Globus pallidus (tissue), 1 donor: ENCODE measurements around the gene ARPC2.
A peak's percentile ranks its signal among the peaks of the same experiment; 100 is the strongest.

Experiments
- DNase-seq: peaks from one replicate; pipeline ENCODE4 v3.0.0-alpha.2; 2015; ENCODE audit warnings: low spot score

Gene ARPC2

DNA sequence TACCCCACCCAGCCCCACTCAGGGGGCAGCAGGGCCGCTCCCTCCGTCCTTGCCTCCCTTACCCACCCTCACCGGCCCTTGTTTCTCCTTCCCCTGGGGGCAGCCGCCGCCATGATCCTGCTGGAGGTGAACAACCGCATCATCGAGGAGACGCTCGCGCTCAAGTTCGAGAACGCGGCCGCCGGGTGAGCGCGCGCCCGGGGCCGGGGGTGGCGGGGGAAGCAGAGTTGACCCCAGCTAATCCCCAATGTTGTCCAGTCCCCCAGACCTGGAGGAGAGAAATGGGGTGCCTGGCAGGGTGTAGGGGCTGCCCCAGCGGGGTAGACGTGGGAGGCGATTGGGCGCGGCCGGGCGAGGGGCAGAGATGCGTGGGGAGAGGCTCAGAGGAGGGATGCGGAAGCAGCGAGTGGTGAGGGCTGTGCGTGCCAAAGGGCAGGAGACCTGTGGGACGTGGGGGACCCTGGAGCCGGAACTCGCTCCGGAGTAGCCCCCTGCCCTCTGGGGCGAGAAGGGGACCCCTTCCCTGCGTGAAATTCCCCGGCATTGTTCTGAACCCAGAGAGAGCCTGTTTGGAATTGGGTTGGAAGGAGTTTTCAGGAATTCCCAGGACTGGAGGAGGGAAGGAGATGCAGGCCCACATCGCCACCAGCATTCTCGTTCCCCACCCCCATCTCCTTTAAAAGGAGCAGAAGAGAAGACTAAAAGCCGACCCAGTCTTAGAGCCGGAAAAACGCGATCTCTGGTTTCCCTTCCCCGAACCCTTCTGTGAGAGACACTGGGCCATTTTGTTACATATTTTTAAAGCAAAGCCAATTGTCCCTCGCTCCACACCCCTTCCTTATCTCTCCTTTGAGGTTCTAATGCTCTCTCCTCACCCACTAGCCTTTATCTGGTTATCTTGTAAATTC, 625 bp downstream of the ARPC2 start:
- DNase-seq: no peak

DNA sequence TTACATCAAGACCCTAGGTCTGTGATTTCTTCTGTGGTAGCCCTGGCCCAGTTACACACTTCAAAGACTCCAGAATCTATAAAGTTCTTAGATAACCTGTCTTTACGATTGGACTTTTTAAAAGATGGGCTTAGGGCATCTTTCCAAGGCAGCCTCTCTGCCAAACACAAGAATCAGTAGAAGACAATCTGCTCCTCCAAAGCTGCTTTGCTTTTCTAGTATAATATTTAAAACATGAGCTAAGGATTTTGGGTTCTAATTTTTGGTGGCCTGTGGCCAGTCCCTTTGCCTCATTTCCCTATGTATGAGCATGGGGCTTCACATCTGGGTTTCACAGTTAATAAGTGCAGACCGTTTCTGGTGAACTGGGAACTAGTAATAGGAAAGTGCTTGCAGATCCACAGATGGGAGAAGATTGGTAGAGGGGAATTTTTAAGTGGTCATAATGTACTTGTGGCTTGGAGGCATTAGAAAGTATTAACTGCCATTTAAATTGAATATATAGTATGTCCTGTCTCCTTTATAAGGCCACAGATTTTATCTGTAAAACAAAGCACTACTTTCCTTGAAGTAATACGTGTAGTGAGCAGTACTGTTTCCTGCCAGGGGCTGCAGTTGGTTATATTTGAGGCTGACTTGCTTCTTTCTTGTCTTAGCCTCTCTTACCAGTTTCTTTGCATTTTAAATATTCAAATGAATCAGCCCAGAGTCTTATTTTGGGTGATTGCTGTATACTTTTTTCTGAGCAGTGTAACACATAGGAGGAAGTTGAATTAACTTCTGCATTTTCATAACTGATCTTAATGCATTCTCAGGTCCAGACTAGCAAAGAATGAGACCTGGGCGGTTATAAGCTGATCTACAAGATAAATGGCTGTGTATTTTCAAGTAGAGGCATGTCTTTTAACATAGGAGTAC, 1.5 kb downstream of the ARPC2 start:
- no peak for DNase-seq

DNA sequence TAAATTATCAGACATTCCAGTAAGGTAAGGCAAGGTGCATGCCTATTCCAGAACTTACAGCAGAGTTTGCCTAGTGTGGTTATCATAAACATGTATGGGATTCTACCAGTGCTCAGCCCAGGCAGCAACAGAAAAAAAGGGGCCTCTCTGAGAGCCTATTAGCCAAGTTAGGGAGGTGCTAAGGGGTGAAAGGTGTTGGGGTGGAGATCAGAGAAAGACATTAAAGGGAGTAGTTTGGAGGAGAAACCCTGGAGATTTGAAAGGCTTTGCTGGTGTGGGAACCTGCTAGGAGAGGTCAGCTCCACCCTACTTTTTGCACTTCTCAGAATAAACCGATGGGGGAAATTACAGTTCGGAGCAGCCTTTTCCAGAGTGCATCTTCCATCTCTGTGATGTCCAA, 2.9 kb downstream of the ARPC2 start:
- DNase-seq: no peak

DNA sequence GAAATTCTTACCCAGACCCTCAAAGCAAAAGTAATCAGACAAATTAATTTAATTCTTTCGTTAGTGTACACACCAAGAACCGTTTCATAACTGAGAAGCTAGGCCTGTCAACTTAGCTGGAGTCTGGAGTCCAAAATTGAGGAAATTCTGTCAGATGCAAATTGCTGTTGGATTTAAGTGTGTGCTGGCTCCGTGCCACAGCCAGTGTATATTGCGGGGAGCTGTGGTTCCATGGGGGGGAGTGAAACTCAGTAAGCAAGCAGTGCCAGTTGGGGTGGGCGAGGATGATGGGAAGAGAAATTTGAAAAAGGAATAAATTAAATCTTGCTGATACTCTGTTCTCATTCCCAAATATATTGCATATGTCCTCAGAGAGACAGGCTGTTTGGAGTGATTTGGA, 4.0 kb downstream of the ARPC2 start:
- no peak for DNase-seq

DNA sequence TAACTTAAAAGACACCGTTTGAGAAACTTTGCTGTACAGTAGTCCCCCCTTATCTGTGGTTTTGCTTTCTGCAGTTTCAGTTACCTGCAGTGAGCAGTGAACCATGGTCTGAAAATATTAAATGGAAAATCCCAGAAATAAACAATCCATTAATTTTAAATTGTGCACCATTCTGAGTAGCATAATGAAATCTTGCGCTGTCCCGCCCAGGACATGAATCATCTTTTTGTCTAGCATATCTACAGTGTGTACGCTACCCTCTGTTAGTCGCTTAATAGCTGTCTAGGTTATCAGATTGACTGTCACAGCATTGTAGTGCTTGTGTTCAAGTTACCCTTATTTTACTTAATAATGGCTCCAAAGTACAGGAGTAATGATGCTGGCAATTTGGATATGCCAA, 6.1 kb downstream of the ARPC2 start:
- DNase-seq: no peak

DNA sequence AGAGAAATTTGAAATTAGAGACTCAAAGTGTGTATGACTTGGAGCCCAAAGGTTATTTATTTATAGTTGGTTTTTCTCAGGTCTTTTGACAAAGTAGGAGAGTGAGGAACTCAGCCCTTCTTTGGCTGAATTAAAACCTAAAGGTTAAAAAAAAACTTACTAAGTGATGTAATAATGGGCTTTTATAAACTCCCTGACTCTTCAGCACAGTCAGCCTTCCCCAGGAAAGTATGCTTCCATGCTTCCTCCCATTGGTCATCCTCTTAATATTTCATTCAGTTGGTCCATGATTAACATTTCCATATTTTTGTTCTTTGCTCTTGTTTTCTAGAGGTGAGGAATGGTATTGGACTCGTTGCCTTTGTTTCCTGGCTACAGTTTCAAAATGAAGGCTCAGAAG, 7.2 kb downstream of the ARPC2 start:
- no peak for DNase-seq

DNA sequence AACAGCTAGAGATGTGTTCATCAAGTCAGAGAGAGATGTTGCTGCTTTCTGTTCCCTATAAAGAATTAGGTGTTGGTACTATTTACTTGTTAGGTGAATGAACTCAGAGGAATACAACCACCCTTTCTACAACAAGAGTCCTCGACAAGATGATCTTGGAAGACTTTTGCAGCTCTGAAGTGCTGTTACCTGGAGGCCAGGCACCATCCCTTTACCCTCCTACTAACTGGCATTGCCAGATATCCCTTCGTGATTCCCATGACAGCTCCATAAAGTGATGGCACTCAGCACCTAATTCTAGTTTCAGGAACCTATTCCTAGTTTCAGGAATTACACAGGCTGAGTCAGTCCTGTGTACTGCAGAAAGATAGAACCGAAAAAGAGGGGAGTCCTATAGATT, 9.9 kb downstream of the ARPC2 start:
- DNase-seq: no peak

DNA sequence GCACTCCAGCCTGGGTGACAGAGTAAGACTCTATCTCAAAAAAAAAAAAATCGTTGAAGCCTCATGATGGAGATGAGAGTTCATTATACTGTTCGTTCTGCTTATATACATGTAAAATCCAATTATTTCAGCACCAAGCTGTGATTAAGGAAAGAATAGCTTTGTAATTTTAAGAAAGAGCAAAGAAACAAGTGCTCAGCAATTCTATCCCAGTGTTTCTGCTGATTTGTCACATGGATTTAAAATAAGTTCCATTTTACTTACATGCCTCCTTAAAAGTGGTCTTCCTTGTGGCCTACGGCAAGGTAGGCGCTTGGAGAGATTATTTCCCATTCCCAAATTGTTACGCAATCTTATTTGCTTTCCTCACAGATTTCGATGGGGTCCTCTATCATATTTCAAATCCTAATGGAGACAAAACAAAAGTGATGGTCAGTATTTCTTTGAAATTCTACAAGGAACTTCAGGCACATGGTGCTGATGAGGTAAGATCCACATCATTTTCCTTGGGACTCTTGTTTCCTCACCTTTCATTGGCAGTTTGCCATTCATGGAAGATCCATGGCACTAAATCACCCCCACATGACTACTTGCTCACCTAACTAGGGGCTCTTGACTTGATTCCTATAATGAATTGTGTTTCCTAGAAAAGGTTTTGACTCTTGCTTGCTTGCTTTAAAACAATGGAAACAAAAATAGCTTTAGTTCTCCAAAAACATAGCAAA, 11.5 kb downstream of the ARPC2 start:
- no peak for DNase-seq

DNA sequence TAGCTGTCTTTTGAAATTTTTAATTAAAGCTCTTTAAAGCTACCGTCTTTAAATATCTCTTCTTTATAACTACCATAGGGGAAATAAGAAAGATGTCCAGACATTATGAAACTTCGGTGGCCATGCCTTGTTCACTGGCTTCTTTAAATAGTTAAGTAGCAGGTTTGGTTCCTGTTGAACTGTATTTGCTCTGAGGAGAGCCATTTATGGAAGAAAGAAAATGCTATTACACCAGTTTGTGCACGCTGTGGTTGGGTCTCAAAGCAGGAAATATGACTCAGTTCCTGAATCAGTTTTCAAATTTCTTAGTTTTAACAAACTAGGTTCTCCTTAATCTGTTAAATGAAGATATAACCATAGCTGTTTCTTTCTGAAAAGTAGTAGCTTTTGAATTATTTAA, 12.2 kb downstream of the ARPC2 start:
- peak; percentile 37 for DNase-seq

DNA sequence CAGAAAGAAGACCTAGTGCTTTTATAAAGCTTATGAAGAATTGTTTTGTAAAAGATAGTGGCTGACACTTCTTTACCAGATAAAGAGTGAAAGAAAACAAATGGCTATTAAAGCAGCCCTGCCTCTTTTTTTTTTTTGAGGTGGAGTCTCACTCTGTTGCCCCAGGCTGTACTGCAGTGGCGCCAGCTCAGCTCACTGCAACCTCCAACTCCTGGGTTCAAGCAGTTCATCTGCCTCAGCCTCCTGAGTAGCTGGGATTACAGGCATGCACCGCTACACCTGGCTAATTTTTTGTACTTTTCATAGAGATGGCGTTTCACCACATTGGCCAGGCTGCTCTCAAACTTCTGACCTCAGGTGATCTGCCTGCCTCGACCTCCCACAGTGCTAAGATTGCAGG, 12.9 kb downstream of the ARPC2 start:
- DNase-seq: no peak

DNA sequence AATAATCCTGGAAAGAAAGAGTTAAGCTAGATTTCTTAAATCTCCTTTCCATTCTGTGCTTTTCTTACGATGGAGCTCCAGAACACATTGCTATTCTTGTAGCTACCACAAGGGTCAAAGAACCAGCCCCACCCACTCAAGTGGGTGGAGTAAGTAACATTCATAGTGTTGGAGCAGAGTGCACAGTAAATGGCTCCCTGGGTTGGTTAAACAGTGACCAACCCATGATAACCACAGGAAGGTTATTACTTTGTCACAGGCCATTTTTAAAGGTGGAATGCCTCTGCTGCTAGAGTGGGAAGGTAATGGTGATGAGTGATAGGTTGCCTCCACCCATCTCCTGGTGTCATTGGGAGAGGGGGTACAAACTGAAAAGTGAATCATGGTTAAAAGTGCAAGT, 13.9 kb downstream of the ARPC2 start:
- DNase-seq: no peak

DNA sequence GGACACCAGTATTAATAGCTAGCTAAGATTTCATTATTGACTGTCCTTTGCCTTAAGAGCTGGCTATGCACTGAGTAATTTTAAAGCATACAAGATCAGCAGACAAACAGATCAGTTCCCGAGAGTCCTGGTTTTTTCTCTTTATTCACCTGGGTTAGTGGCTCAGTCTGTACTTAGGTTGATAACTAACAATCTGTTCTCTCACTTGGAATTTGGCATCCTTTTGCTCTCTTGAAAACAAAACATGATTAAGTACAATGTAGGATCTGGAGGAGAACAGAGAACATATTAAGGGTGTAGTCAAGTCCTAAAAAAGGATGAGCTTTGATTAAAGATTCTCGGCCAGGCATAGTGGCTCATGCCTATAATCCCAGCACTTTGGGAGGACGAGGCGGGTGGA, 16.6 kb downstream of the ARPC2 start:
- no peak for DNase-seq

DNA sequence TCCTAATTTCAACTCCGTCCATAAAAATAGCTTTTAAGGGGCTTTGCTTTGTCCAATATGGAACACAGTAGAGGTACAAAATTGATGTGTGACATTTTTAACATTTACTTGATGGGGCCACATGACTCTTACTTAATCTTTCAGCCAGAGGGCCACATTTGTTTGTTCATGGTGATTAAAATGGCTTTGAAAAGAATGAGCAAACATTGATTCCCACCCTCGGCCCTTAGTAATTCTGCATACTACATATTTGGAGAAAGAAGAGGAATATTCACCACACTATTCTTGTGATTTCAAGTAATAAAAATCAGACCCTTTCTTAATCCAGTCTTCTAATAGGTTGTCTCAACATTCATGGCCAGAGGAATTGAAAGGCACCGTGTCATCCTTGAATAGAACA, 17.5 kb downstream of the ARPC2 start:
- DNase-seq: no peak

DNA sequence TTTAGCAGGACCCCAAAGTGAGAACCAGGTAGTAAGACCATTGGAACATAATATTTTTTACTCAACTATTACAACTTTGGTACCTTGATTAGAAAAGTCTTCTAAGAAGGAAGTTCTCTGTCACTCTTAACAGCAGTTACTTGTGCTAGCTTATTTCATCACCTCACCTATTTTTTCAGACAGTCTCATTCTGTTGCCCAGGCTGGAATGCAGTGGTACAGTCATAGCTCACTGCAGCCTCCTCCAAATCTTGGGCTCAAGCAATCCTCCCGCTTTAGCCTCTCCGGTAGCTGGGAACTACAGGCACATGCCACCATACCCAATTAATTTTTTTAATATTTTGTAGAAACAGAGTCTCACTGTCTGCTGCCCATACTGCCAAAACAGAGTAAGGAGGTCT, 18.0 kb downstream of the ARPC2 start:
- no peak for DNase-seq

DNA sequence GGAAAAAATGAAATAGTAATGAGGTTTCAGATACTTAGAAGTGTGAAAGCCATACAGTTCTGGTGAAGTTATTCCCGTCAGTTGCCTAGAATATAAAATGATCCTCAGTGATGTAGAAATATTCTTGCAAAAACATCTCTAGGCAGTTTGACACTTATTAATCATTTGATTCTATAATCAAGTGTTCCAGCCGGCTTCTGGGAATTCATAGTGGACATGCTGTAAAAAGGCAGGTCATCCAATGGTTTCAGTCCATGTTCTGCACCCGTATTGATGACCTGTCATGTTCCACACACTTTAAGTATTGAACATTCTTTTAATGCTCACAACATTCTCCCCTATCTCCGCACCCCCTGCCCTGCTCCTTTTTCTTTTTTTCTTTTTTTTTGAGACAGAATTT, 19.8 kb downstream of the ARPC2 start:
- no peak for DNase-seq

DNA sequence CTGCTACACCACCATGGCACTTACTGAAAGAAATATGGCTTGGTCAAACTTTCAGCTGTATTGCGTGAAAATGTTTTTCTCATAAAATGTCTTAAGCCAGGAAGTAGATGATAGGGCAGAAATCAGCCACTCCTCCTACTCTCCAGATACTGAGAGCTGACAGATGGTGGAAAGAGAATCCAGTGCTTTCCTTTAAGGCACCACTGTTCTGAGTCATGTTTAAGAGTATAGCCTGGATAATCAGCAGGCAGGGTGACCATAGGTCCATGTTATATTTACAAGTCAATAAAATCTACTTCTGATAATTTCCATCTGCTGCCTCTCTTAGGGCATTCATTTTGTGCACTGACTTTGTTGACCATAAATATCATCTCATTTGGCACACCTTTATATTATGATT, 21.9 kb downstream of the ARPC2 start:
- no peak for DNase-seq

DNA sequence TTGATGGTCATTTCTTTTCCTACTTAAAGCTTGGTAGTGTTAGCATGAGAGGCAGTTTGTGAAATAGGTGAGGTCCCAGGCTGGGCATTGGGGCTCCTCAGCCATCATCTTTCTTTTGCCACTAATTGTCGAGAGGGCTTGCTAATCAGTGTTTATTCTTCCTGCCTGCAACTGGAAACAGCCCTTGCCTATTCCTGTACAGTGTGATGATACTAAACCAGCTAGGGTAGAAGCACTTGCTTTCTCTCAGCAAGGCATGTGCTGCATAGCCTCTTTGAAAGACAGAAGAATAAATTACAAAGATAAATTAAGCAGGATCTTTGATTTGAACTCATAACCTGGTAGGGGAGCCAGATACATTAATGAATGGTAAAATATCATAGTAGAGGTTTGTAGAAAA, 27.2 kb downstream of the ARPC2 start:
- no peak for DNase-seq

DNA sequence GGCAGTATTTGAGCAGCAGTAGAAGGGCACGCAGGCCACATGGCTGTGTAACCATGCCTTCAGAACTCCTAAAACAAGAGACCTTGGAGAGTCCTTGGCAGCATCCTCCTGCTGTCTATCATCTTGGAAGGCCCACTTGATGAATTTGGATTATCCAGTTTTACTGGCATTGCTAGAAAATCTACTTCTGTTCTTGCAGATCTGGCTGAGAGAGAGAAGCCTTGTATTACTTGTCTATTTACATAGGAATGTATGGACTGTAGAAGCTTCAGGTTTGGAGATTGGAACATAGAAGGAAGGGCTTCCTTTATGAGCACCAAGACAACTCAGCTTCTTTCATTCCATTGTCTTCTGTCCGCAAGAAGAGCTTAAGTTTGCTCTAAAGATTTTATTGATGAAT, 27.7 kb downstream of the ARPC2 start:
- no peak for DNase-seq

DNA sequence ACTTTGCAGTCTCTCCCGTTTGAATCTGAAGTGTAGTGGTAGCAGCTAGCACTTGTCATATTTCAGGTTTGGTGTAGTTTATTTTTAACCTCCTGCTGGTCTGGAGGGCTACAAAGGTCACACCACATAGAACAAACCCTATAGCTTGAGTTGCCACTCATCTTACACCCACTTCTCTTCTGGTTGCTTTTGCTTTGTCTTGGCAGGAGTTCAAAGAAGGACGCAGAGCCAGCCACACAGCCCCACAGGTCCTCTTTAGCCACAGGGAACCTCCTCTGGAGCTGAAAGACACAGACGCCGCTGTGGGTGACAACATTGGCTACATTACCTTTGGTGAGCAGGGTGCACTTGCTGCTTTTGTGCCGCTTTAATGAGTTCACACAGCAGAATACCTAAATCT, 28.2 kb downstream of the ARPC2 start:
- no peak for DNase-seq

DNA sequence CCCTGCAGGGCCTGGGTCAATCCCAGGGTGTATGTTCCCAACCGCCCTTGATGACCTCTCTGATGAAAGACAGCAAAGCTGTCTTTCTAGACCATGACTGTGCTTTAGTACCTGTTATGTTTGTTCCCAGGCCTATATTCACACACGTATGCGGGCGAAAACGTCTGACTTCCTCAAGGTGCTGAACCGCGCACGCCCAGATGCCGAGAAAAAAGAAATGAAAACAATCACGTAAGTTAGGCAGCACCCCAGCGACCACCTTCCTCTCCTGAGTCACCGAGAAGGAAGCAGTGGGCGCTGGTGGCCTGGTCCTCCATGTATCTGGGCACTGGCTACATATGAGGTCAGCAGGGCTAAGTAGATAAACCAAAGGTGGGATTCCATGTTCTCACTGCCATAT, 32.7 kb downstream of the ARPC2 start:
- DNase-seq: no peak

DNA sequence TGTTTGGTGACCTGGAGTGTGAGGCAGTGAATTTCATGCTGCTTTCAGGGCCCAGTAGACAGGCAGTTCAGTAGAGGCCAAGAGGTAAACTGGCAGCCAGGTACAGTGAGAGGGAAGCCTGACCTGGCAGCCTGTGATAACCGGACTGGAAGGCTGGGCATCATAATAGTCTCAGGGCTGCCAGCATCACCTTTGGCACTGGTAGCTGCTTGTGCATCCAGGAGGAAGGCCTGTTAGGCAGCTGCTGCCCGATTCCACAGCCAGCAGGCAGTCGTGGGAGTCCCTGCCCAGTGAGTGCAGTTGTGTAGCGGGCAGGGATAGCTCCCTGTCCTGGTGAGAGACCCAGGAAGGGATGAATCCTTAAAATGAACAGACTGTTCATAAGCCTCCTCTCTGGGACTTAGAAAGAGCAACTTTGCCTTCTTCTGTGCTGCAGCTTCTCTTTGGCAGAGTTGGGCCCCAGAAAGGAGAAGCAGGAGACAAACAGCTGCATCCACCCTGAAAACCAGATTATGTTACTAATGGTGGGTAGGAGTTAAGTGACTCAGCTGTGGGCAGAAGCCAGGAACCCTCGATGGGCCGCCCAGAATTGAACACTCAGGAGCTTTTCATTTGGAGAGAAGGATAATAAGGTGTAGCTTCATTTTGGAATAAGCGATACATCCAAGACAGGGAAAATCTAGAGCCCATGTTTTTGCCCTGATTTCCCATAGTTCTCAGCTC, 35.7 kb downstream of the ARPC2 start:
- no peak for DNase-seq

DNA sequence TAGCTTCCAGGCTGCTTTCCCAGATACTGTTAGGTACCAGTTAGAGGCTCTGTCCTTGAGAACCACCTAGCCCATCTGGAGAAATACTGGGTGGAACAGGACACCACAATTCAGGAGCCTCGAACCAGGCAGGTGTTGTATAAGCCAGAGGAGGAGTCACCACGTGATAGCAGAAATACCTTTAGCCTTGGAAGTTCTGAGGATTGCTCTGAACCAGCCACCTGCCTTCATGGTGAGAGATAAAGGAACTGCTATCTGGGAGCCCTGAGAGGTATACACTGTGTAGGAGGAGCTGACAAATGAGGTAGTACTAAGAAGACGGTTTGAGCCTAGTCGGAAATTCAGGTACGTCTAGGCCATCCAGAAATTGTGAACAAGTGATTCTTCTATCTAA, 36.2 kb downstream of the ARPC2 start:
- DNase-seq: no peak
